ENCODE results near the gene HOXD9. TPM values are rescaled to one million over a fixed set of nuclear protein-coding genes. Genes with fewer than 3 reads are reported as not detected.

The HOXD9 gene
- total RNA-seq, 1 donor from 2014 or later = not detected

- H3K36me3 ChIP-seq = peaks cover 4 to 15% of the 10 kb centered on the region in 2 donors
- intact Hi-C loops (cut with DNase I) = no loop called here
- H3K27me3 ChIP-seq = peaks cover 19% of the 10 kb centered on the region
- peaks cover 0 to 11% of the 10 kb centered on the region in 2 donors for H3K4me1 ChIP-seq
- H3K4me3 ChIP-seq = no peak overlapping the region
- no peak for DNase-seq (ENCODE audit: low spot score in 2 of 2)
- no peak for TF ChIP-seq CTCF (IDR thresholded peaks at IDR 0.05)
- H3K27ac ChIP-seq = no peak overlapping the region
- H3K9me3 ChIP-seq = no peaks in the 10 kb centered on the region
These were observed 35.1 kb downstream of the HOXD9 start for GRCh38 chr2:176157499-176158185.

- no peak for DNase-seq (ENCODE audit: low spot score in 2 of 2)
- H3K27me3 ChIP-seq = peaks cover 19% of the 10 kb centered on the region
These were observed 35.7 kb downstream of the HOXD9 start for GRCh38 chr2:176158186-176158591.

GRCh38 chr2:176158855-176159662, 36.5 kb downstream of the HOXD9 start:
- DNase-seq (ENCODE audit: low spot score in 2 of 2) = peak in 1 of 2 donors; percentile 27

More at GRCh38 chr2:176158186-176158591, 35.7 kb downstream of the HOXD9 start:
- no peak for TF ChIP-seq CTCF (IDR thresholded peaks at IDR 0.05)
- H3K4me1 ChIP-seq = peaks cover 0 to 11% of the 10 kb centered on the region in 2 donors
- intact Hi-C loops (cut with DNase I) = no loop called here
- H3K36me3 ChIP-seq = peaks cover 0 to 10% of the 10 kb centered on the region in 2 donors
- H3K9me3 ChIP-seq = no peaks in the 10 kb centered on the region
- H3K27ac ChIP-seq = no peak overlapping the region
- H3K4me3 ChIP-seq = no peak overlapping the region

GRCh38 chr2:176159663-176160250, 37.2 kb downstream of the HOXD9 start:
- Histone ChIP-seq H3K27ac (no peak overlapping the region), H3K4me1 (peaks cover 0 to 11% of the 10 kb centered on the region in 2 donors), H3K9me3 (no peaks in the 10 kb centered on the region), H3K36me3 (peaks cover 0 to 3% of the 10 kb centered on the region in 2 donors), H3K27me3 (peaks cover 19% of the 10 kb centered on the region), H3K4me3 (peak overlapping the region; percentile 32 to 62)
- no peak for TF ChIP-seq CTCF (IDR thresholded peaks at IDR 0.05)
- DNase-seq (ENCODE audit: low spot score in 2 of 2) = no peak
- intact Hi-C loops (cut with DNase I) = no loop called here

More at GRCh38 chr2:176158855-176159662, 36.5 kb downstream of the HOXD9 start:
- H3K27me3 ChIP-seq = peaks cover 19% of the 10 kb centered on the region
- H3K4me3 ChIP-seq = peak overlapping the region; percentile 32 to 62
- H3K36me3 ChIP-seq = peaks cover 0 to 3% of the 10 kb centered on the region in 2 donors
- intact Hi-C loops (cut with DNase I) = no loop called here
- no peak overlapping the region for H3K27ac ChIP-seq
- no peaks in the 10 kb centered on the region for H3K9me3 ChIP-seq
- no peak for TF ChIP-seq CTCF (IDR thresholded peaks at IDR 0.05)
- H3K4me1 ChIP-seq = peaks cover 0 to 11% of the 10 kb centered on the region in 2 donors

GRCh38 chr2:176160251-176160985, 37.9 kb downstream of the HOXD9 start:
- no peak for TF ChIP-seq CTCF (IDR thresholded peaks at IDR 0.05)
- Histone ChIP-seq H3K4me3 (peak overlapping the region; percentile 32 to 62), H3K36me3 (peaks cover 0 to 3% of the 10 kb centered on the region in 2 donors), H3K4me1 (peaks cover 0 to 11% of the 10 kb centered on the region in 2 donors), H3K27ac (no peak overlapping the region), H3K9me3 (no peaks in the 10 kb centered on the region), H3K27me3 (peaks cover 19% of the 10 kb centered on the region)
- DNase-seq (ENCODE audit: low spot score in 2 of 2) = peak in 1 of 2 donors; percentile 39
- intact Hi-C loops (cut with DNase I) = no loop called here

All from ascending aorta (tissue), 2 donors.